Measurements from ENCODE around the gene UNC45B. TPM values are rescaled to one million over a fixed set of nuclear protein-coding genes. Genes with fewer than 3 reads are reported as not detected.

UNC45B gene
- total and polyA plus RNA-seq, 2 donors (not counting 1 experiment from before 2014, with no cell fraction given): not detected

GRCh38 chr17:35159940-35160339, 12.3 kb downstream of the UNC45B start:
- H3K27me3 Mint-ChIP-seq: peaks cover 54% of the 10 kb centered on the region
- H3K4me1 Mint-ChIP-seq: no peaks in the 10 kb centered on the region
- H3K36me3 ChIP-seq (replicated peaks in 1 of 2; ENCODE audit: control extremely low read depth in 1 of 2, control insufficient read depth in 1 of 2, extremely low read depth in 1 of 2, insufficient read depth in 2 of 2, low read length in 1 of 2): no peaks in the 10 kb centered on the region
- ATAC-seq (ENCODE audit: low read depth): no peak
- H2AFZ ChIP-seq (ENCODE audit: insufficient read depth, low read depth, low read length, poor library complexity, severe bottlenecking): no peak overlapping the region
- intact Hi-C loops (cut with micrococcal nuclease): no loop called here
- H3K4me1 ChIP-seq (ENCODE audit: control insufficient read depth in 2 of 2, insufficient read depth in 2 of 2, low read length in 2 of 2): no peaks in the 10 kb centered on the region
- no peaks in the 10 kb centered on the region for H3K9me3 ChIP-seq (ENCODE audit: control extremely low read depth in 1 of 3, control insufficient read depth in 2 of 3, insufficient read depth in 1 of 3, low read length in 2 of 3)
- no peak overlapping the region for H3K27ac Mint-ChIP-seq
- H4K20me1 ChIP-seq (ENCODE audit: control insufficient read depth, insufficient read depth, low read length, poor library complexity, severe bottlenecking): no peaks in the 10 kb centered on the region
- no peak overlapping the region for H3K27ac ChIP-seq (ENCODE audit: low read length in 2 of 2)
- no peak overlapping the region for H3K4me3 Mint-ChIP-seq
- TF ChIP-seq EZH2 (IDR thresholded peaks at IDR 0.05; ENCODE audit: borderline replicate concordance, insufficient read depth, low read depth, low read length, poor library complexity, severe bottlenecking): no peak
- no peak for TF ChIP-seq CTCF (IDR thresholded peaks at IDR 0.05)
- no peaks in the 10 kb centered on the region for H3K79me2 ChIP-seq (ENCODE audit: control insufficient read depth, insufficient read depth, low read length)
- H3K9me3 Mint-ChIP-seq (ENCODE audit: insufficient read depth): no peaks in the 10 kb centered on the region
- no peak for DNase-seq
- no peak overlapping the region for H3K4me3 ChIP-seq (ENCODE audit: control extremely low read depth in 1 of 5, extremely low read depth in 1 of 5, insufficient read depth in 1 of 5, low read depth in 2 of 5, low read length in 4 of 5)
- H3K27me3 ChIP-seq (replicated peaks in 1 of 4; ENCODE audit: control extremely low read depth in 1 of 4, control insufficient read depth in 3 of 4, insufficient read depth in 4 of 4, low read length in 3 of 4): peaks cover 0 to 22% (median 11%) of the 10 kb centered on the region in 4 experiments
- 92% methylated on average over 2 of the region's 2 CpGs for WGBS (ENCODE audit: insufficient coverage)
- H3K9ac ChIP-seq (ENCODE audit: low read length): no peak overlapping the region
- CTCF ChIA-PET: no interaction called here
- POLR2A ChIA-PET: no interaction called here
- no peak overlapping the region for H3K4me2 ChIP-seq (replicated peaks; ENCODE audit: low read depth, low read length, poor library complexity, severe bottlenecking)

- WGBS (ENCODE audit: insufficient coverage): 100% methylated on average over 1 of the region's 13 CpGs
Measured at GRCh38 chr17:35160354-35161201, 13.0 kb downstream of the UNC45B start.

More at GRCh38 chr17:35160354-35161201, 13.0 kb downstream of the UNC45B start:
- no peaks in the 10 kb centered on the region for H4K20me1 ChIP-seq (ENCODE audit: control insufficient read depth, insufficient read depth, low read length, poor library complexity, severe bottlenecking)
- no peak overlapping the region for H3K4me3 ChIP-seq (ENCODE audit: control extremely low read depth in 1 of 5, extremely low read depth in 1 of 5, insufficient read depth in 1 of 5, low read depth in 2 of 5, low read length in 4 of 5)
- no peak overlapping the region for H3K27ac ChIP-seq (ENCODE audit: low read length in 2 of 2)
- no peaks in the 10 kb centered on the region for H3K36me3 ChIP-seq (replicated peaks in 1 of 2; ENCODE audit: control extremely low read depth in 1 of 2, control insufficient read depth in 1 of 2, extremely low read depth in 1 of 2, insufficient read depth in 2 of 2, low read length in 1 of 2)
- Mint-ChIP-seq H3K4me3 (no peak overlapping the region), H3K9me3 (ENCODE audit: insufficient read depth) (no peaks in the 10 kb centered on the region), H3K27ac (no peak overlapping the region), H3K27me3 (peaks cover 57% of the 10 kb centered on the region), H3K4me1 (no peaks in the 10 kb centered on the region)
- peaks cover 0 to 22% (median 11%) of the 10 kb centered on the region in 4 experiments for H3K27me3 ChIP-seq (replicated peaks in 1 of 4; ENCODE audit: control extremely low read depth in 1 of 4, control insufficient read depth in 3 of 4, insufficient read depth in 4 of 4, low read length in 3 of 4)
- no peak for TF ChIP-seq CTCF (IDR thresholded peaks at IDR 0.05)
- TF ChIP-seq EZH2 (IDR thresholded peaks at IDR 0.05; ENCODE audit: borderline replicate concordance, insufficient read depth, low read depth, low read length, poor library complexity, severe bottlenecking): no peak
- H3K79me2 ChIP-seq (ENCODE audit: control insufficient read depth, insufficient read depth, low read length): no peaks in the 10 kb centered on the region
- no peak overlapping the region for H2AFZ ChIP-seq (ENCODE audit: insufficient read depth, low read depth, low read length, poor library complexity, severe bottlenecking)
- intact Hi-C loops (cut with micrococcal nuclease): no loop called here
- H3K9me3 ChIP-seq (ENCODE audit: control extremely low read depth in 1 of 3, control insufficient read depth in 2 of 3, insufficient read depth in 1 of 3, low read length in 2 of 3): no peaks in the 10 kb centered on the region
- ChIA-PET CTCF (no interaction called here), POLR2A (no interaction called here)
- no peak overlapping the region for H3K4me2 ChIP-seq (replicated peaks; ENCODE audit: low read depth, low read length, poor library complexity, severe bottlenecking)
- ATAC-seq (ENCODE audit: low read depth): no peak
- no peak overlapping the region for H3K9ac ChIP-seq (ENCODE audit: low read length)
- H3K4me1 ChIP-seq (ENCODE audit: control insufficient read depth in 2 of 2, insufficient read depth in 2 of 2, low read length in 2 of 2): no peaks in the 10 kb centered on the region
- DNase-seq: no peak

Data from B cell (primary cell).